Hepatic stellate cell (primary cell): Measurements from ENCODE around the gene CTPS1.

ENCODE experiments used
- DNase-seq: peaks from one replicate; pipeline ENCODE4 v3.0.0; 2011; ENCODE audit warnings: low spot score

CTPS1 gene

DNA sequence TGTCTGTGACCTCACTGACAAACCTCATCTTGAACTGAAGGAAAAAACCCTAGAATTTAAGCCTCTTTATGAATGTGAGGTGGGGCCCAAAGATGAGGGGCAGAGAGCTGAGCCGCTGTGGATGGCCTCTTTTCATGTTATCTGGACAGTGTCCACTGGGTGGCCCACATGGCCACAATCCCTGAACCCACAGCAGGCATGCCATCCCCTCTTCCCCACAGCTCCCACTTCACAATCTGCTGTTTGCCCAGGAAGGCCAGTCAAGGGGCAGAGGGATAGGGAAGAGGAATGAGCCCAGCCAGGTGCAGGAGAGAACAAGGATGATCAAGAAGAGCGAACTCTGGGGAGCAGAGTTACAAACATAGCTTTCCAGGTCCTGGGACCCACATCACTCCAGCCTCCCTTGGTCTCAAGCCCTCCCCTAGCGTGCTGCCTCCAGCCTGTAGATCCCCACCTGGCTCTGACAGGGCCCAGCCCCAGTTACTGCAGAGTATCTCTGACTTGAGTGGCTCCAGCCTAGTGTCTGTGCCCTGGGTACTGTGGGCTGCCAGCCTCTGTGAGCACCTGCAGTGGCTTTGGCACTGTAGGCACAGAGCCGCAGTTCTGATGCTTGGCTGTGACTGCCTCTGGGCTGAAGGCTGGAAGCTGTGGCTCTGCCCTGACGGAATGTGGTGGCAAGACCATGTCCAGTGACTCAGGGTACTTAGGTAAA is 43.9 kb downstream of the CTPS1 start:
- DNase-seq, result peak; percentile 68

DNA sequence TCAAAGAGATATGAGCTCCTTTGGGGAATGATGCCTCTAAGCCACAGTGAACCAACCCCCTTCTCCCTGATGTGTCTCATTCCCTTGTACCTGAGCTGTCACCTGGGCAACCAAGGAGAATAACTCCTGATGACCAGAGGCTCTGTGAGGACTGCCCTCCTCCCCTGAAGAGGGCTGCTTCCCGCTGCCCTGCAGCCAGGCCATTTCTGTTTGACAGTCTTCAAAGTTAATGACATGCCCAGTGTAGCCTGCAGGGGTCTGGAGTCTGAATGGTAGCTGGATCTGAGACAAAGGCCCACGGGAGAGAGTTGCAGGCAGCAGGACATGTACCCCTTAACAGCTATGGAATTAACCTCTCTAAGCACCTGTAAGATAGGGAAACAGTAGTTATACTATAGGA is 45.5 kb downstream of the CTPS1 start:
- no peak for DNase-seq

DNA sequence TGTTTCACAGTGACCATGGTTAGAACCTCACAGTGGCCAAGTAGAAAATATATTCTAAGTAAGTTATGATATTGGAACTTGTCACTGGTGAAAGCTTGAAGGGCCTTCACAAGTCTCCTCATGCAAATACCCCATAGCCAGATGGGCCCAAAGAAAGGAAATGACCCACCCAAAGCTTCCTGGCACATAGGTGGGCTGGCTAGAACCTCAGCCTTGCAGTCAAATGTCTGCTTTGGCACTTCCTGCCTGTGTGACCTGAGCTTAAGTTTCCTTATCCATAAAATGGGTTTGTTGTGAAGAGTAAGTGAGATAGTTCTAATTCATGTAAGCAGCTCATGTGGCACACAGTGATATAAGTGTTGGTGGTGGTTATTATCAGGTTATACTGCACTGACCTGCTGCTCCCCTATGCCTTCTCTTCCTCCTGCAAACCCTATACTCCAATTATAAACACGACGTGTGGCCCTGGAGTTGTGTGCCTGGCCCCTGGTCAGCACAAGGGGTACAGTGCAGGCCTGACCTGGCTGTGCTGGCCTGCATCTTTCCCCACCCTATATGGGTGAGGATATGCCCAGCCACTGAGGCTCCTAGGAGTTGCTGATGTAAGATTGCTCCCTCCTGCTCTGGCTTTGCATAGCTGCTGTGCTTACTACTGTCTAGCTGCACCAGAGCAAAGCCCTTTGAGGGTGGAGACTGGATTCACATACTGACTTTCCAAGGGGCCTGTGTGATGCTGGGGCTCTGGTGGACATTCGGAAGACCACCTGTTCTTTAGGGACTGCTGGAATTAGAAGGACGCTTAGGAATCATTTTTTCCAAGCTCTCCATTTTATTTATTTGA is 46.7 kb downstream of the CTPS1 start:
- no peak for DNase-seq

DNA sequence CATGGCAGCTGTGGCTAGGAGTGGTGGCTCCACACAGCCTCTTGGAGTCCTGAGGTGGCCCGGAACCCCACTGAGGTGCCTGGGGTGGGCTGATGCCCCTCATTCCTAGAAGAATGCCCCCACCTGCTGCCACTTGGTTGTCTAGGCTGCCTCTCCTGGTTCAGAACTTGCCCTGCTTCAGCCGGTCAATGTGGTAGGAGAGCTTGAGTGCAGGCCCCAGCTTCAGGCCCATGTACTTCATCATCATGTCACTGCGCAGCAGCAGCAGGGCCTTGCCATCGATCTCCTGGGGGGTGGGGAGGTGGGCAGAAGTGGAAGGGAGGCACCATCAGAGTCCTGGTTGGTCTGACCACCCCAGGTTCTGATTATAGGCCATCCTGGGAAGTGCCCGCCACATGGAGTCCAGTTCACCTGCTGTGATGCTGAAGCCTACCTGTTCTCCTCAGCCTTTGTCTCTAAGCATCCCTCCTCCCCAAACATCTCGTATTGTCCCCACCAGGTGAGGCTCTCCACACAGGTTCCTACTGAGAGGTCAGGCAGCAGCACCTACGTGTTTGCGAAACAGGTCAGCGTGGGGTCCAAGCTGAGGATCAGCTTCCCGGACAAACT is 48.6 kb downstream of the CTPS1 start:
- DNase-seq, result no peak

DNA sequence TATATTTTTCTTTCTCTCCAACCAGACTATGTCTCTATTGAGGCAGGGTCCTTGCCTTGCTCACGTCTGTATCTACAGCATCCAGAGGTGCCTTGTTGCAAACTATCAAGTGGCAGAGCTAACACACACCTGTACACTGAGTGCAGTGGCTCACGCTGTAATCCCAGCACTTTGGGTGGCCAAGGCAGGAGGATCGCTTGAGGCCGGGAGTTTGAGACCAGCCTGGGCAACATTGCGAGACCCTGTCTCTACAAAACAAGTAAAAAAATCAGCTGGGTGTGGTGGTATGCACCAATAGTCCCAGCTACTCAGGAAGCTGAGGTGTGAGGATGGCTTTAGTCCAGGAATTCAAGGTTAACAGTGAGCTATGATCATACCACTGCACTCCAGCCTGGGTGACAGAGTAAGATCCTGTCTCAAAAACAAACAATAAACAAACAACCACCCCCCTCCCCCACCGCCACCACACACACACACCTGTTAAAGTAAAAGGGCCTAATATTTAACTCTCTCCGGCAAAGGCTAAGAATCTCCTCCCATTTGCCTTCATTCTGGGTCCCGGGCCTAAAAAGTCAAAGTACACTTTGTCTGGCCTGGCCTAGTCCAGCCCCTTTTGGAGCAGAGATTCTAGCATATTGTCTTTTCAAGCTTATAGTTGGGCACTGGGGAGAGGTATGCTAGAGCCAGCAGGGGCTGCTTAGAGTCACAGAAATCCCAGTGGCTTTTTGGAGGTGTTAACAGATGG is 51.5 kb downstream of the CTPS1 start:
- DNase-seq, result no peak

DNA sequence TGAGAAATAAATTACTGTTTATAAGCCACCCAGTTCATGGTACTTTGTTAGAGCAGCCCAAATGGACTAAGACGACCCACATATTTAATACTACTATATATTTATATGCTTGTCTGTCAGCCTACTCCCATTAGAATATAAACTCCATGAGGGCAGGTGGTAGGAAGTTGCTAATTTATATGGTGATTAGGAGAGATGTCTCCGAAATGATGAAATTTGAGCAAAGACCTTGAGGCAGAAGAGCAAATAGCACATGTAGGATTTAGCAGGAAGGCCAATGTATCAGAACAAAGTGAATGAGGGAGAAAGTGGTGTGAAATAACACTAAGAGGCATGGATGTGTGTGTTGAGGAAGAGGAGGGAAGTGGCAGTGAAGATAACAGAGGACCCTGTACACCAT is 52.7 kb downstream of the CTPS1 start:
- DNase-seq, result no peak

DNA sequence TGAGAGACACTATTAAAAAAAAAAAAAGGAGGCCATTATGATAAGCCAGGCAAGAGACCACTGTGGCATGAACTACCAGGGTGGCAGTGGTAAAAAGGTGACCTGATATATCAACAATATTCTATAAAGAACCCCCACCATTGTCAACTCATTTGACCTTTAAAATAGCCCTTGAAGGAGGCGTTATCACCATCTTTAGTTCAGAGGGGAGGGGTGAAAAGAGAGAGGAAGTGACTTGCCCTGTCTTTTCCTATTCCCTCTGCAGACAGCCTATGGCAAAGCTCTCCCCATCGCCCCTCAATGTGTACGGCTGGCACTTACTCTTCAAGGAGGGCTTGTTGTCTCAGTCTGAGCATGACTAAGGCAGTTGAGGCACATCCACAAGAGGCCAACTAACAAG is 53.8 kb downstream of the CTPS1 start:
- DNase-seq, result no peak

DNA sequence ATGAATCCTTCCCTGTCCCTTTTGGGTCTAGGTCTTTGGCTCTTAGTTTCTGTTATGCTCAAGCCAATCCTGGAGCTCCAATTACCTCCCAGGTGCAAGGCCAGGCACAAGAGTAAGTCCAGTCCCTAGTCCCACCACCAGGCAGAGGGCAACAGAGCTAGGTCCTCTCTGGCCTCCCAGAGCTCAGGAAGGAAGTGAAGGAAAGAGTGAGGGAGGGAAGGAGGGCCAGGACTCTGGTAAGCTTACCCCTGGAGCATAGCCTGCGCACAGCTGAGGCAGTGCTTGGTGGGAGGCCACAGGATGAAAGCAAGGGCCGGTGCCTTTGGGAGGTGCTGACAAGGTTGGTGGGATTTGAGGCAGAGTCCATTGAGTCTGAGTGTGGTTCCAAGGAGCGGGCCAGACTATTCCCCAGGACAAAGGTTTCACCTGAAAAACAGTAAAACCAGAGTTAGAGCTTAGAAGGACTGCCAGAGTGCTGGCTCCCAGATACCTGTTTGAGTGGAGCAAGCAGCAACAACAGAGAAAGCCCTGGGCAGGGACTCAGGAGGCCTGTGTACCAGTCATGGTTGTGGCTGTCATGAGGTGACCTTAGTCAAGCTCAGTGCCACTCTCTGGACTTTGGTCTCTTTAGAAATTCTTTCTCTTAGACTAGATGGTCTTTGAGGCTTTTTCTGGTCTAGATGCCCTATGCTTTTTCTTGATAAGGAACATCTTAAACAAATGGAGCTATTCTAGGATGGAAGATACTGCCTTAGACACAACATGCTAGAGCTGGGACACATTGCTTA is 57.8 kb downstream of the CTPS1 start:
- DNase-seq, result no peak

DNA sequence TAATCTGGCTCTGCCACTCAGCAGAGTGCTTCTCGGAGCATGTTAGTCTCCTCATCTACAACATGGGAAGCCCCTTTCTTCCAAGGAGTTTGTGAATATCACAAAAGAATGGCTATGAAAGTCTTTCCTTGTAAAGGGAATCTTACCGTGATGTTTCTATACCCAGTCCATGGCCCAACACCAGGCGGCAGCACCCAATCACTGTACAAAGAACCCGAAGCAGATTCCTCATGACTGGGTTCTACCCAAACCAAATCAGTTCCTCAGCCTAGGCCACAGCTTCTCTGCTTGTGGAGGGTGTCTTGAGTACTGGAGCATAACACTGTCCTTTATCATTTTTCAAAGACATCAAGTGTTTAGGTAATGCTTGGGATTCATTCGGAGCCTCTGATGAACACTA is 58.6 kb downstream of the CTPS1 start:
- DNase-seq, result no peak

DNA sequence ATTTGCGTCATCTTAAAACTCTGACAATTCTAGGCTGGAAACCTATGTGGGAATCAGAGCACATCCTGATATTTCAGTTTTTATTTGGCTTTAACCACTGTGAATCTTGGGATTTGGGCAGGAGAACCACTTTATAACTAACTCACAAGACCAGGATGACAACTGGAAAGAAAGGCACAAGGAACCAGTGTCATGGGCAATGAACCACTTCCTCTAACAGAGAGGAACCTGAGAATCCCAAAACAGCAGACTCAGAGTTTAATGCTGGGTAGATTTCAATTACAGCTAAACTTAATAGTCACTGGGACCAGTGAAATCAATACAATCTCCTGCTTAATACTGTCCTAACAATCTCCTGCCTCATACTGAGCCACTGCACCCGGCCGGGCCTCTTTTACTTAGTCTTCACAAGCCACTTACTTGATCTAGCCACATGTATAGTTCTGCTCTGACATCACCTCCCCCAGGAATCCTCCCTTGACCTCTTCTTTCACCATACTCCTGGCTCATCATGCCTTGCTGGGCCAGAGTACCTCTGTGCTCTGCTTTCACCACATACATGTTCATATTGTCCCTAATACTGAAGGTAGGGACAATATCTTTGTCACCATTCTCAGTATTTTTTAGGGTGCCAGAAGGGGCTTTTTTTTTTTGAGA is 62.2 kb downstream of the CTPS1 start:
- DNase-seq, result no peak

DNA sequence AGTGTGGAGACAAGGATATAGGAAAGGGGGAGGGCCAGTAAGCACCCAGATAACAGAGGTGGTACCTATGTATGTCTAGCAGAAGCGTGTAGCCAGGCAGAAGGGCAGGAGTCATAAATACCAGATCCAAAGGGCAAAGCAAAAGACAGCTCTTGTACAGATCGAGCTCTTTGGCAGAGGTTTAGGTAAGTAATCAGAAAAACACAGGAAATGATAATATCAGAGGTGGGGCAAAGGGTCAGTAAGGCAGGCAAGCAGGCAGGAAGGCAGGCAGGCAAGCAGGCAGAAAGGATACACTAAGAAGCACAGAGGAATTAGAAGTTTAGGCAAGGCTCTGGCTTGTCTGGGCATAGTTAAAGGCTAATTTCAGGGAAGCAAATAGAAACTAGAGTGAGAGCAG is 64.7 kb downstream of the CTPS1 start:
- DNase-seq, result no peak

DNA sequence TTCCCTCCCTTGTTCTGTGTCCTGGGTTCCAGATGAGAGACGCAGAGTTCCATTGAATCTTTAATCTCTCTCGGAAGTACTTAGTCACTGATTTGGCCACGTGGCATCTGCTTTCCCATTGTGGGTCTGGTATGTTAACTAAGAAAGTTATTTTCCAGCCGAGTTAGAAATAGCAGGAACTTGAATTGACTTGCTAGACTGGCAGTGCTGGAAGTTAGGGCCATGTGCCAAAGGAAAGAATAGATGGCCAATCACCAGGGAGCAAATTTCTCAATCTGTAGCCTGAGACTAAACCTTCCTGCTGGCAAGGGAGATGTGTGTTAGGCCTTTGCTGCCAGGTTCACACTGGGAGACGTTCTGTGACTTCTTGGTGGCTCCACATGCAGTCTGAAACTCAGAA is 66.2 kb downstream of the CTPS1 start:
- no peak for DNase-seq

DNA sequence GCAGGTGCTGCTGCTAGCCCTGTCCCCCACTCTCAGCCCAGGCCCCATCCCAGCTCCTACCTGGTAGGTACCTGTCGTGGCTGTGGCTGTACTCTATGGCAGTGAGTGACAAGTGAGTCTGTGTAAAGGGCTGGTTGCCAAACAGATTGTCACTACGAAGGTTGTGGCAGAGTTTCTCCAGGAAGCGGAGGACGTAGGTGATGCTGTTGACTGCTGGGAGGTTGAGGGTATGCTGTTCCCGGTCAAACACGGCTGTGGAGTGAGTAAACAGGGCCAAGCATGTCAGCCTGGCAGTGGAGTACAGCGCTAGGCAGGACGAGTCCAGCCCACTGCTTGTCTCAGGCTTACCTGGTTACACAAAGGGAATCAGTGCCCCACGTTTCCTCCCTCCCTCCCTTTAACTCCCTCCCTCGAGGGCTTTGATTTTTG is 66.9 kb downstream of the CTPS1 start:
- no peak for DNase-seq

DNA sequence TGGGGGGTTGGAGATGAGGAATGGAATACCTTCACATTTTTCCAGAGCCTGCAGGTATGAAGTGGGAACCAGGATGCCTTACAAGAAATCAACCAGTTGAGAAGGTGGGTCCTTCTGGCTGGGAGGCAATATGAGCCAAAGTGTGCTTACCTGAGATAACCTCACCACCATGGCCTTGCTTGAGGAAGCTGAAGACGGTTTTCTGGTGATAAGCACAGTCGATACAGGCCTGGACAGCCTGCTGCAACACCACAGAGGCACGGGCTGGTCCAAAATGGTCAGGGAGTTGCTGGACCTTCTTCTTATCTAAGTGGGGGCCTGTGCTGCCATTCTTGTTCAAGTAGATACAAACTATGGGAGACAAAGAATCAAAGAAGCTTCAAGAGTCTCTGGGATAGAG is 69.0 kb downstream of the CTPS1 start:
- no peak for DNase-seq

DNA sequence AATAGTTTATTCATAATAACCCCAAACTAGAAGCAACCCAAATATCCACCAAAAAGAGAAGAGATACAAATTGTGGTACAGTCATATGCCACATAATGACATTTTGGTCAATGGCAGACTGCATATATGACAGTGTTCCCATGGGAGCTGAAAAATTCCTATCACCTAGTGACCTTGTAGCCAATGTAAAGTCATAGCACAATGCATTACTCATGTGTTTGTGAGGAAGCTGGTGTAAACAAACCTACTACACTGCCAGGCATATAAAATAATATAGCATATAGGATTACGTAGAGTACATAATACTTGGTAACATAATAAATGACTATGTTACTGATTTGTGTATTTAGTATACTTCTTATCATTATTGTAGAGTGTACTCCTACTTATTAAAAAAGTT is 71.5 kb downstream of the CTPS1 start:
- DNase-seq, result no peak

DNA sequence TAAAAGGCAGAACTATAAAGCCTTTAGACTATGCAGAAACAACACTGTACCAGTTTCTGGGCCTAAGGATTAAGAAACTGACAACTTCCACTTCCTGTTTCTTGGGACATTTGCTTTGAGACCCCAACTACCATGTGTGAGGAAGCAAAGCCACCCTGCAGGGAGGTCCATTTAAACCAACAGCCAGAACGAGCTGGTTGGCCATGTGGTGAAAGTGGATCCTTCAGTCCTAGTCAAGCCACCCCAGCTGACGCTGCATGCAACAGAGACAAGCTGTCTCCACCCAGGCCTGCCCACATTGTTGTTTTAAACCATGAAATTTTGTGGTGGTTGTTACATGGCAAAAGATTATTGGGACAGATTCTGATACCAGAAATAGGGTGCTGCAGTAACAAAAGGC is 73.8 kb downstream of the CTPS1 start:
- no peak for DNase-seq

DNA sequence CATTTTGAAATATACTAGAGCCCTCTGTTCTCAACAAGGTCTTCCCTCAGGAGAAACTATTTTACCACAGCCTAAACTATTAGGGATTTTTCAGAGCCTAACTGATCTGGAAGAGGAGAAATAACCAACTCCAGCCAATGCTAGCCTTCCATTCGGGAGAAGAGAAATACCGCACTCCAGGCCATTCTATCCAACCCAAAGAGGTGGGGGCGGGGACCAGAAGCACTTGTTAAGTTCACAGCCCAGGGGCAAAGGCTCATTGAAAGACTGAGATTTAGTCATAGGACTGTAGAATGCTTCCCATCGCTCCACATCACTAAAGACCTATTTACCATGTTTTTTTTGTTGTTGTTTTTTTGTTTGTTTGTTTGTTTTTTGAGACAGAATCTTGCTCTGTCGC is 77.4 kb downstream of the CTPS1 start:
- DNase-seq, result no peak
